LNCAP (cell line): Measurements from ENCODE around the gene PI4KB.

Source experiments
- CTCF ChIP-seq: fragments of 450-650 bp; IDR thresholded peaks from 2 replicates; pipeline ENCODE4 v1.5.1; 2017; ENCODE audit warnings: mild to moderate bottlenecking

Gene PI4KB

GRCh38 chr1:151325231-151325630 lies 2.0 kb downstream of the PI4KB start:
- no peak for TF ChIP-seq CTCF

GRCh38 chr1:151324390-151324930 lies 2.8 kb downstream of the PI4KB start:
- no peak for TF ChIP-seq CTCF

- TF ChIP-seq CTCF = no peak
These were observed 8.2 kb downstream of the PI4KB start for GRCh38 chr1:151318975-151319374.

GRCh38 chr1:151315565-151316235 lies 11.5 kb downstream of the PI4KB start:
- TF ChIP-seq CTCF = no peak

- no peak for TF ChIP-seq CTCF
These were observed 12.9 kb downstream of the PI4KB start for GRCh38 chr1:151314137-151314875.

- TF ChIP-seq CTCF = no peak
These were observed 13.7 kb downstream of the PI4KB start for GRCh38 chr1:151313501-151313900.

GRCh38 chr1:151312826-151313225 lies 14.4 kb downstream of the PI4KB start:
- TF ChIP-seq CTCF = no peak
